GM21619 (cell line): ENCODE measurements around the gene CEP20.
A peak's percentile ranks its signal among the peaks of the same experiment; 100 is the strongest.
"Not testable (repeated sequence)": the region's sequence is repeated elsewhere in the genome, so short reads cannot be mapped to it uniquely, and the experiment has no call there.

ENCODE experiments used
- ATAC-seq: cut with Tn5 transposase; IDR thresholded peaks from one replicate; pipeline ENCODE4 v1.9.1; 2021; ENCODE audit not compliant: unreplicated experiment

The CEP20 gene

GRCh38 chr16:15861996-15862395, 26.4 kb downstream of the CEP20 start:
- ATAC-seq, result no peak

- ATAC-seq, result no peak
Measured at GRCh38 chr16:15858921-15859668, 29.3 kb downstream of the CEP20 start.

DNA sequence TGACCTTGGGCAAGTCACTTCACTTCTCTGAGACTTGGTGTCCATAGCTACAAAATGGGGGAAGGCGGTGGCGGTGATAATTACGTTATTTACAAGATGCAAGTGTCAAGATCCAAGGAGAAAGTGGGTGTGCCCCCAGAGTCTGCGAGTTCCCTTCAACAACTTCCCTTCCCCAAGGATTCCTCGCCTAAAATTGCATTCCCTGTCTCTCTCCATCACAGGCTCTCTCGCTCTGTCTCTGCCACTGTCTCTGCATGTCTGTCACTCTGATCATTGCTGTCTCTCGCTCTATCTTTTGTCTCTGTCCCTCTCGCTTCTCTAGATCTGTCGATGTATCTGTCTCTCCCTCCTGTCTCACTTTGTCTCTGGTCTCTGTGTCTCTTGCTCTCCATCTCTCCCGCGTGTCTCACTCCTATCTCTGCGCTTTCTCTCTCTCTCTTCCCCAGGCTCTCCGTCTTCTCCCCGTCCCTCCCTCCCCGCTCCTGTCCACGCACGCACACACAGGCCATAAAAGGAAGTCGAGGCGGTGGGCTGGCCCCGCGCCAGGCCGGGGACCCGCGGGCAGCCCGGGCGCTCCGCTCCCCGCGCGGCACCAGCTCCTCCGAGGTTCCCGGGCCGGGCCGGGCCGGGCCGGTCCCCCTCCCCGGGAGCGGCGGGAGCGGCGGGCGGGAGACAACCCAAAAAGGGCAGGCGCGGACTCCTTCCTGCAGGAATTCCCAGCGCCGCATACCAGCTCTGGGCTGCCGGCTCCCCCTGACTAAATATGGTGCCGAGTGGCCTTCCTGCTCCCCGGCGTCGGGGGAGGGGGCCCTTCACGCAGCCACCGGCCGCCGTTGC, 30.5 kb downstream of the CEP20 start:
- ATAC-seq, result no peak

- no peak for ATAC-seq
Measured at GRCh38 chr16:15856901-15857698, 31.3 kb downstream of the CEP20 start, which contains the start of gene MYH11. Gene MYH11, minus strand, starts transcription at chr16:15857028. Its CDS starts 18,776 bp downstream, at chr16:15838252.

GRCh38 chr16:15856182-15856581, 32.2 kb downstream of the CEP20 start:
- no peak for ATAC-seq

GRCh38 chr16:15855704-15856003, 32.7 kb downstream of the CEP20 start:
- peak; percentile 85 for ATAC-seq

- ATAC-seq, result no peak
Measured at GRCh38 chr16:15854906-15855703, 33.3 kb downstream of the CEP20 start.

- ATAC-seq, result no peak
Measured at GRCh38 chr16:15854061-15854460, 34.3 kb downstream of the CEP20 start.

GRCh38 chr16:15853021-15853420, 35.4 kb downstream of the CEP20 start:
- no peak for ATAC-seq

DNA sequence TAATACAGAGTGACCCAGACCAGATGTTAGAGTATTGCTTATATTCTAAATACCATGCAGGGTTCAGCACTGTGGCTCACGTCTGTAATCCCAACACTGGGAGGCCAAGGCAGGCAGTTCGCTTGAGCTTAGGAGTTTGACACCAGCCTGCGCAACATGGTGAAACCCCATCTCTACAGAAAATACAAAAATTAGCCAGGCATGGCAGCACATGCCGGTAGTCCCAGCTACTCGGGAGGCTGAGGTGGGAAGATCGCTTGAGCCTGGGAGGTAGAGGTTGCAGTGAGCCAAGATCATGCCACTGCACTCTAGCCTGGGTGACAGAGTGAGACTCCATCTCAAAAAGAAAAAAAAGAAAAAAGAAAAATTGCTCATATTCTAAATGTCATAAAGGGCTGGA, 37.8 kb downstream of the CEP20 start:
- ATAC-seq, result not testable (repeated sequence)

DNA sequence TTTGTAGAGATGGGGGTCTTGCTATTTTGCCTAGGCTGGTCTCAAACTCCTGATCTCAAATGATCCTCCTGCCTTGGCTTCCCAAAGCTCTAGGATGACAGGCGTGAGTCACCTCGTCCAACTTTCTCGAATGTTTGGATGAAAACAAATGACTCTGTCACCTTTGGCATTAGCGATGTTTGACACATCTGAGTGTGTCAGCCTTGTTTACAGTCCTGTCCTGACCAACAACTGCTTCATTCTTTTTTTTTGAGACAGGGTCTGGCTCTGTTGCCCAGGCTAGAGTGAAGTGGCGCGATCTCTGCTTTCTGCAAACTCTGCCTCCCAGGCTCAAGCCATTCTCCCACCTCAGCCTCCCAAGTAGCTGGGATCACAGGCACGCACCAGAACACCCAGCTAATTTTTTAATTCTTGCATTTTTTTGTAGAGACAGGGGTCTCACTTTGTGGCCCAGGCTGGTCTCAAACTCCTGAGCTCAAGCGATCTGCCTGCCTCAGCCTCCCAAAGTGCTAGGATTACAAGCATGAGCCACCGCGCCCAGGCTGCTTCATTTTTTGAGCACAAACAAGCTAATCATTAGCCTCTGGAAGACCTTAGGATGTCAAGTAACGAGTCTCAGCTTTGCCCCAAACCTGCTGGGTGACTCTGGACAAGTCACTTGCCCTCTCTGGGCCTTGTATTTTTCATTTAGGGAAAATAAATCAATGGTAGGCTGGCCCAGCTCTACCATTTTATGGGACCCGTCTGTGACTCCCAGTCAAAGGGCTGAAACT, 39.0 kb downstream of the CEP20 start:
- ATAC-seq, result no peak

- ATAC-seq, result no peak
Measured at GRCh38 chr16:15847611-15848175, 40.7 kb downstream of the CEP20 start.

- ATAC-seq, result no peak
Measured at GRCh38 chr16:15846510-15846909, 41.9 kb downstream of the CEP20 start.

GRCh38 chr16:15843635-15844279, 44.6 kb downstream of the CEP20 start:
- ATAC-seq, result no peak

DNA sequence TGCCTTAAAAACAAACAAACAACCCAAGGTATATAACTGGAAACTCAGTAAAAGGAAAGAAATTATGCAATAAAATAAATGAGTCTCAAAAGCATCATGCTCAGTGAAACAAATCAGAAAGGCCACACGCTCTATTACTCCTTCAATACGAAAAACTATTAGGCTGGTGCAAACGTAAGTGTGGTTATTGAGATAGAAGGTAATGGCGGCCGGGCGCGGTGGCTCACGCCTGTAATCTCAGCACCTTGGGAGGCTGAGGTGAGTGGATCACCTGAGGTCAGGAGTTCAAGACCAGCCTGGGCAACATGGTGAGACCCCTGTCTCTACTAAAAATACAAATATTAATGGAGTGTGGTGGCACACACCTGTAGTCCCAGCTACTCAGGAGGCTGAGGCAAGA, 49.2 kb downstream of the CEP20 start:
- ATAC-seq, result not testable (repeated sequence)

- ATAC-seq, result no peak
Measured at GRCh38 chr16:15837761-15838160, 50.6 kb downstream of the CEP20 start.

GRCh38 chr16:15836965-15837611, 51.3 kb downstream of the CEP20 start:
- no peak for ATAC-seq

DNA sequence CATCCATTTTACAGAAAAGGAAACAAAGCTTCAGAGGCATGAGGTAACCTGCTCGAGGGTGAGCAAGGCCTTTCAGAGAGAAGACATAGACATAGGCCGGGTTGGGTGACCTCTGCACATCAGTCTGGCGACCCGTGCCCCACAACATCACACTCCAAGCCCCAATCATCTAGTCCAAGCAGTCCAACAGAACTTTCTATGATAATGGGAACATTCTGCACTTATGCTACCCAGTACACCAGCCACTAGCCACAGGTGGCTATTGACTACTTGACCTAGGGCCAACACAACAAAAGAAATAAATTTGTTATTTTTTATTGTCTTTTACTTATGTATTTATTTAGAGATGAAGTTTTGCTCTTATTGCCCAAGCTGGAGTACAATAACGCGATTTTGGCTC, 52.3 kb downstream of the CEP20 start:
- no peak for ATAC-seq
